ENCODE results near the gene ATP2A1. TPM values are rescaled to one million over a fixed set of nuclear protein-coding genes. Genes with fewer than 3 reads are reported as not detected.

The ATP2A1 gene
- total and polyA plus RNA-seq, 2 of the 8 experiments (the other 6 are each of a cell fraction or from before 2014, with no cell fraction given) = 1.7 to 2.4 TPM

GRCh38 chr16:28905800-28906372, 27.6 kb downstream of the ATP2A1 start (continued):
- TF ChIP-seq CHD7 (IDR thresholded peaks at IDR 0.05; ENCODE audit: insufficient replicate concordance, low read length) (no peak), CHD2 (IDR thresholded peaks at IDR 0.05; ENCODE audit: low read length) (no peak)

Measured in H1 (cell line).